Stimulated activated CD8-positive, alpha-beta memory T cell treated with anti-CD3 and anti-CD28 coated beads, Interleukin-12 subunit alpha, Interleukin-12 subunit beta, amount 100 ng/mL, for 24 hours (primary cell): ENCODE results near the gene NTNG2.

Experiments used
- DNase-seq: peaks from one replicate; pipeline ENCODE4 v3.0.0-alpha.2; 2020; ENCODE audit errors: extremely low read depth

Gene NTNG2

DNA sequence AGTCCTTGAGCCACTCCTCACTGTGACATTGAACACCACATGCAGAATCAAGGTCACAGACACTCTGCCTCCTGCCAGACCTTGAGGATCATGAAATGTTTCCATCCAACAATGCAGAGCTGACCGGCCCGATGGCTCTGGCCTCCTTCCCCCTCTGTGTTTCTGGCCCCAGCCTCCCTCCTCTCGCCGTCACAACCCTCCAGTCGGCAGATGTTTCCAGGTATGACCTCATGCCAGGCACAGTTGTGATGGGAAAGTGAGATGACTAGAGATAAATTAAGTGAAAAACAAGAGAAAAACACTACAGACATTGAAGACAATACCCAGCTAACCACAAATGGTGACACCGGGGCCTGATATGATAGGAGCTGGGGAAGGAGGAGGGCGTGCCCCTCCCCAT lies 9.8 kb downstream of the NTNG2 start:
- no peak for DNase-seq

DNA sequence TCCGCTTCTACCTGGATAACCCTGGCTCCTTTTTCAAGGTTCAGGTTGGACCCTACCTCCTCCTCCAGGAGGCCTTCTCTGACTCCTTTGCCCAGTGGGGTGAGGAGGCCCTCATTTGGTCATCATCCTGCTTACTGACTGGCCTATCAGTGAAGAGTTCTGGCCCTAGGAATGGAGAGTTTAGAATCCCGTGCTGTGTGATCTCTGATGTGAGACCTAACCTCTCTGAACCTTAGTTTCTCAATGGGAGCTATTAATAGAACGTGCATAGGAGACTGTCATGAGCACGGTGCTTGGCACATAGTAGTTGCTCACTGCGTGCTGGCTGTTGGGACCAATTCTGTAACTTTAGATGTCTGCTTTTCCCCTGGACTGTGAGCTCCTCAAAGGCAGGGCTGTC lies 10.3 kb downstream of the NTNG2 start:
- no peak for DNase-seq

DNA sequence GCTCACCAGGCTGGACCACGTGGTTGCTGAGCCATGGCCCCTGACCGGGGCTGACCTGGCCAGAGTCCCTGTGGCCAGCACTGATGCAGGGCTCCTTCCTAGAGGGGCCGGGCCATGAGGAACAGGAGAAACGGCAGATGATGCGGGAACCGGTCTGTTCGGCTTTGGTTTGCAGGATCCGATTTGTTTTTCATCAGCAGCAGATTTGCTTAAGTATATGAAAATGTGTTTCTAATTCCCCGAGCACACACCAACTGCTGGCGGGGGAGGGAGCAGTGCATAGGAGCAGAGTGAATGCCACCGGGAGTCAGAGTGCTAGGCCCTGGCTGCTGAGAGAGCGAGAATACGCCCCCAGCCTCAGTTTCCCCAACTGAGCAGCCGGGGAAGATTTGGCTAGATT lies 13.6 kb downstream of the NTNG2 start:
- DNase-seq, result no peak

DNA sequence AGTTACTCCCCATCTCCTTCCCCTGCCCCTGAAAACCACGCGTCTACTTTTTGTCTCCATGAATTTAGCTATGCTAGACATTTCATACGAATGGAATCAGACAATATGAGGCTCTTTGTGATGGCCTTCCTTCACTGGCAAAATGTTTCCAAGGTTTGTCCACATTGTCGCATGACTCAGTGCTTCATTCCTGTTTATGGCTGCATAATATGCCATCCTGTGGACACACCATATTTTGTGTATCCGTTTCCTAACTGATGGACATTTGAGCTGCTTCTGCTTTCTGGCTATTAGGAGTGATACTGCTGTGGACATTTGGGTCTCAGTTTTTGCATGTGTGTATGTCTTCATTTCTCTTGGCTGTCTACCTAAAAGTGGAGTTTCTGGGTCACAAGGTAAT lies 14.5 kb downstream of the NTNG2 start:
- DNase-seq, result no peak

DNA sequence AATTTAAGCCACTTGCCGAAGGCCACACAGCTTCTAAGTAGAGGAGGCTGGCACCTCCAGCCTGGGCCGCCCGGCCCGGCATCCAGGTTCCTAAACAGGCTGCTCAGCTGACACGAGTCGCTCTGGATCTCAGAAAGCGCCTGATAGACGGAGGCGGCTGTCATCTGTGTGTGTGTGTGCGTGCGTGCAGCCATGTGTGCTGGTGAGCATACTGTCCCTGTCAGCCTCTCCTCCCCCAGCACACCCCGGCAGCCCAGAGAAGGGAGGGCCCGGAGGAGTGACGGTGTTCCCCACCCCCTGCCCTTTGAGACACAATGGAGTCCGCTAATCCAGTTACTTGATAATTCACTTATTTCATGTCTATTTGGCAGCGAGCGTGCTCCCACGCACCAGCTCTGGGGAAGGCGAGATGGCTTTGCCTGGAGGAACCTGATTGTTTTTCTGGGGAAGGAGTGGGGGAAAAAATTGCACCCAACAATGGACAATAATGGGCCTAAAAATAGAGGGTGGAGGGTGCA lies 20.0 kb downstream of the NTNG2 start:
- no peak for DNase-seq

DNA sequence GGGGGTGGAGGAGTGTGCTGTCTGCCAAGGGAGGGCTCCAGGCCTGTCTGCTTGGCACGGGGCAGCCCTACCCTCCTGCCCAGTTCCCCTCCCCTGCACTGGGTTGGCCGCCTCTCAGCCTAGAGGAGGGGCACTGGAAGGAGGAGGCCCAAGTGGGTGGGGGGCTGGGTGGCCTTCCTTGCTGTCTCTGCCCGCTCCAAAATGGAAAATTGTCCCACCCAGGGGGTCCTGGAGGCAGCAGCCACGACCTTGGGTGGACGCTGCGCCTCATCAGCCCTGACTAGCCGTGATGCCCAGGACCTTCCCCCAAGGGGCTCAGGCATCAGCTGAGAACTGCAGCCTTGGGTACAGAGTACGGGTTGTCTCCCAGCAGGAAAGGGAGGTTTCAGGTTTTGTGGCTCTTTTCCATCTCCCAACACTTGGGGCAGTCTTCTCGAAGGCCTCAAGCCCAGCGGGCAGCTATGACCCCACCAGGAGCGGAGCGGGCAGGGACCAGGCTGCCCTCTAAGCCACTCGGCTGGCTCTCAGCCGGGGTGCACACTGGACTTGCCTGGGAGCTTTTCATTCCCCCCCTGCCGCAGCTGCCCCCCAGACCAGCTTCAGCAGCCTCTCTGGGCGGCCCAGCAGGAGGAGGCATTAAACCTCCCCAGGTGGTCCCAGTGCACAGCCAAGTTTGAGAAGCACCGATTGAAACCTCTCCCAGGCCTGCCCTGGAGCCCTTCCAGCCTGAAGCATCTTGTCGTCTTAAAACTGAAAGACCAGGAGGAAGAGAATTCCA lies 20.6 kb downstream of the NTNG2 start:
- DNase-seq, result no peak

DNA sequence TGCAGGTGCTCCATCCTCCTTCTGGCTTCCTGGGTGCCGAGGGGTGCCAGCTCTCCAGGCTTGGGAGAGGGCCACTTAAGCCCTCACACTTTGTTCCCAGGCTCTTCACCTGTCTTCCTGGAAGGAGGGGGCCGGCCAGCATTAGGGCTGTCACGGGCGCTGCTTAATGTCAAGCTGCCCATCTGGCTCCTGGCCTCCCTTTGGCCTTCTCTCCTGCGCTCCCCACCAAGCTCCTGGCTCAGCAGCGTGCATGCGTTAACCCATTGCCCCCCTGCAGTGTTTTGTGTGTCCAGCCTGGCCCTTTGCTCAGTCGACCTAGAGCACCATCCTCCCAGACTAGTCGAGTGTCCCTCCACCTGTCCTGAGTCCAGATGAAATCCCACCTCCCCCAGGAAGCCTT lies 21.3 kb downstream of the NTNG2 start:
- DNase-seq, result no peak

DNA sequence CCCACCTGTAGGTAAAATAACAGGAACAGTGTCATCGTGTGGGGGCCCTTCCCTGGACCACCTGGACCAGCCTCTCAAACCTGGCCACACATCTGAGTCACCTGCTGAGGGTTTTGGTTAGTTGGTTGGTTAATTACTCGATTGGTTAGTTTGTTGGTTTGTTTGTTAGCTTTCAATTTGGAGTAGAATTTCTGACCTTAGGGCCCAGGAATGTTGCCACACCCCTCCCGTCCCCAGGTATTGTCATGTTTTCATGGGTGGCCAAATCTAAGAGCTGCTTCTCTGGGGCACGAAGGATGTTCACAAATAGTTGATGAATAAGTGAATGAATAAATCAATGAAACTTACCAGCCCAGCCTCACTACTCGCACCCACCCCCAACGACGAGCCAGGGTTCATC lies 21.9 kb downstream of the NTNG2 start:
- DNase-seq, result no peak

DNA sequence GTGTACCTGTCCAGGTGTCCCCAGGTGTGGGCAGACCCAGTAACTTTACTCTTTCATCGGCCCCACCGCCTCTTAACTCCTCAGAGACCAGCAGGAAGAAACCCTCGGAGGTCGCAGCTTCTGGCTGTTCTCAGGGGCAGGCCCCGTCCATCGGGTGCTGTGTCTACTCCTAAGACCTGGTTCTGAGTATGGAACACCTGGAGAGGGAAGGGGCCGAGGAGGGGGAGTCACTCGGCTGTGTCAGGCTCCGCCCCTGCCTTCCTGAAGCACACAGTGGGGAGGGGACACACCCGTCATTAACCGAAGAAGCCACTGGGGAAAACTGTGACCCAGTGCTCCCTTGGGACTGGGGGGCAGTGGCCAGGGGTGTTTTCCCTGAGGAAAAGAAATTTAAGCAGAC lies 22.3 kb downstream of the NTNG2 start:
- no peak for DNase-seq

DNA sequence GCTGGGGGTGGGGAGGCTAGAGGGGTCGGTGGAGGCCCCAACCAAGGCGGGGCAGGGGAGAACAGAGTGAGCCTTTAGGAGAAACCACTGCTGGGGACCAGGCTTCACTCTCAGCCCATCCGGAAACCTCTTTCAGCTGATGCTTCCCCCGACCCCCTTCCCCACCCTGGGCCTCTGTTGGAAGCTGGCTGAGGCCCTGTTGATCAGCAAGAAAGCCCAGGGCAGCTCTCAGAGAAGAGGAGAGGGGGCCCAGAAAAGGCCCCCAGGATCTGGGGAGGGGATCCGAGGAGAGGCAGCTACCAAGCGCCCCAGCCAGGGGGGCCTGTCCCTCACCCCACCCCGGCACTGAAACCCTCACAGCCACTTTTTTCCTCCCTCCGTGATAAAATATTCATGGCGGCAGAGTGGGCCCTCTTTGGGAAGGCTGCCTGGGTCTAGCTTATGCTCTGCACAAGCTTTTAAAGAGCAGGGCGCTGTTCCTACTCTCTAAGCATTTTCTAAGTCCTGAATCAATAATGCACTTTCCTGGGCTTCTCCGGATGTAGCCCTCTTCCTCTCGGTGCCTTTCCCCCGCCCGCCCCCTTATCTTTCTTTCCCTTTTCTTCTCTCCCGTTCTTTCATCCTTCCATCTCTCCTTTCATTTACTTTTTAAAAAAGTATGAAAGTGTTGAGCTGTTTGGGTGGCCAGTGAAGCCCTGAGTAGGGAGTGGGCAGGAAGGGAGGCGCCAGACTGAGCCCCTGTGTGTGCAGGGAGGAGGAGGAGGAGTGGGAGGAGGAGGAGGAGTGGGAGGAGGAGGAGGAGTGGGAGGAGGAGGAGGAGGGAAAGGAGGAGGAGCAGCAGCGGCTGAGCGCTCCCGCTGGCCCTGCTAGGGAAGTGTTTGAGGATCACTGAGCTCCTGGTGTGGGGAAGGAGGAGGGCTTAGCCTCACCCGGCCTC lies 23.5 kb downstream of the NTNG2 start:
- DNase-seq, result no peak

DNA sequence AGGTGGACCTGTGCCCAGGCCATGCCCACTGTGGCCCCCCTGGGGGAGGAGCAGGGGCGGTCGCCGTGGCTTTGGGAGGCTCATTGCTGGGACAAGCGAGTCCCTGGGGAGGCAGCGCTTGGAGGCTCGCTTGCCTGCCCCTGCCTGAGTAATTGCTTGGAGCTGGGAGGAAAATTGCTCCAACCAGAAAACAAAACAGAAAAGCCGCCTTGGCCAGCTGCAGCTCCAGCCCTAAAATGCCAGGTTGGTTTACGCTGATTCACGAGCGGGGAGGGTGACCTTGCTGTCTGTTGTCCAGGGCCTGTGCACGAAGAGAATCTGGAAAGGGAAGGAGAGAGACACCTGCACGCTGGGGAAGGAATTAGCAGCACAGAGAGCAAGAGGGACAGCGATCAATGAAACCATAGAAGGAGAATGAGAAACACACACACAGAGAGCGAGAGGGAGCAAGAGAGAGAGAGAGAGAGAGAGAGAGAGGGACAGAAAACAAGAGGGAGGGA lies 25.3 kb downstream of the NTNG2 start:
- DNase-seq, result no peak

DNA sequence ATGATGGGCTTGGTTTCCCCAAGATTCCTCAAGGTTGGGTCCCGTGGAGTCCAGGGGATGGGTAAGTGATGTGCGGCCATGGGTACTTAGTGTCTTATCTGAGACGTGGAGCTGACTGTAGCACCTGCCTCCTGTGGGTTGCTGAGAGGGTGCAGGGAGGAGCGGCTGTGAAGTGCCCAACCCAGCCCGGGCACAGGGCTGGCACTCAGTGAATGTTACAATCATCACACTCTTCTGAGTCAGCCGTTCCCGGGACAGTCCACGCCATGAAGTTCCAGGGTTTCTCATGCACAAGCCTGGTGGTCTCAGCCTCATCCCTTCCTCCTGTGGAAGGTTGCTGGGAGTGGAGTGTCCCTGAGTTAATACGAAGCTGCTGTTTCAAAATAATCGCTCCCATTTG lies 29.1 kb downstream of the NTNG2 start:
- no peak for DNase-seq

DNA sequence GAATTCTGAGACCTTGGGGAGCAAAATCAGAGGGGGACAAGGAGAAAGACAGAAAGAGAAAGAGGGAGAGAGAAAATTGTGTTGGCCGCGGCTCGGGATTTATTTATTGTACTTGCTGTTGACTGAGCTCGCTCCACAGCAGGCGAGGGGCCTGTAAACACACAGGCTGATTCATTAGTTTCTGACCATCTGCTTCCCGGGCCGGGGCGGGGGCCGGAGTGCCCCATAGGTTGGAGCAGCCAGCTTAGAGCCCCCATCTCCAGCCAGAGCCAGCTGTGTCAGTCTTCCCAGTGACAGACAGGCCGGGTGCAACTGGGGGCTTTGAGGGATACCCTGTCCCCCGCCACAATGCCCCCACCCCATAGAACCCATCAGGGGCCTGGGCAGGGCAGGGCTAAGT lies 30.9 kb downstream of the NTNG2 start:
- DNase-seq, result no peak

DNA sequence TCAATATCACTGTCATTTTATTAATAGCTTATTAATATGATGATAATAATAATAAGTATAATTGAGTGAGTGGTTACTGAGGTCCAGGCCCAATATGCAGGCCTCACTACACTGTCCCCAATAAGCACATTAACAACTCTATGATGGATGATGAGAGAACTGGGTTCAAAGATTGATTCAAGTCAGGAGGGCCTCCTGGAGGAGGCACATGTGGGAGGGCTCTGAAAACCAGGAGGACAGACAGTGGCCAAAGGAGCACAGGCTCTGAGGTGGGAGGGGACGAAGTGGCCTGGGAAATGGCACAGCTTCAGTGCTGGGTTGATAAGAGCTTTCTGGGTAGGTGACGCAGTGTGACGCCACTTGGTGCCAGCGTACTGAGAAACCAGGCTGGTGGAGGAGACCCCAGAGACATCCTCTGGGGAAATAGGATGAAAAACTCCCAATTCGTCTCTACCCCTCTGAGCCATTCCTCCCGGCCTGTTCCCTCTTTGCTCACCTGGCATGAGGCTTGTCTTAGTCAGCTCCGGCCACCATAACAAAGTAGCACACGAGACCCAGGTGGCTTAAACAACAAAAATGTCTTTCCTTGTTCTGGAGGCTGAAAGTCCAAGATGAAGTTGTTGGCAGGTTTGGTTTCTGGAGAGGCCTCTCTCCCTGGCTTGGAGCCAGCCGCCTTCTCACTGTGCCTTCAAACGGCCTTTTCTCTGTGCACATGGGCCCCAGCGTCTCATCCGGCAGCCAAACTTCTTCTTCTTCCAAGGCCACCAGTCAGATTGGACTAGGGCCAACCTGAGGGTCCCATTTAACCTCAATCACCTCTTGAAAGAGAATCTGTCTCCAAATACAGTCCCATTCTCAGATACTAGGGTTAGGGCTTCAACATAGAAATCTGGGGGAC lies 31.6 kb downstream of the NTNG2 start:
- no peak for DNase-seq

DNA sequence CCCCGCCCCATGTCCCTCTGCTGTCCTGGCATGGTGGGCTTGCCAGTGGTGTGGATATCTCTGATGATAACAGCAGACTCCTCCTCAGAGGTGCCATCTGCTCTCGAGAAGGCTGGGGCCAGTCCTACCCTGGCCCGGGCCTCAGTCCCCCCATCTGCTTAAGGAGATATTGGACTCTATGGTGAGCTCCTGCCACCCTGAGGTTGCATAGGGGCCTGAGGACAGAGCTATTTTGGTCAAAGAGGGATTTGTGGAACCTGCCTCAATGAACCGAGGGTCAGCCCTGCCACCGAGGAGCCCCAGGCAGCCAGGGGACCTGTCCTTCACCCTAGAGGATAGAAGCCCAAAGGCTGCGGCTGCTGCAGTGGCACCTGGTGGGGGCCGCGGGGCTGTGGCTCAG lies 32.6 kb downstream of the NTNG2 start:
- DNase-seq, result no peak

DNA sequence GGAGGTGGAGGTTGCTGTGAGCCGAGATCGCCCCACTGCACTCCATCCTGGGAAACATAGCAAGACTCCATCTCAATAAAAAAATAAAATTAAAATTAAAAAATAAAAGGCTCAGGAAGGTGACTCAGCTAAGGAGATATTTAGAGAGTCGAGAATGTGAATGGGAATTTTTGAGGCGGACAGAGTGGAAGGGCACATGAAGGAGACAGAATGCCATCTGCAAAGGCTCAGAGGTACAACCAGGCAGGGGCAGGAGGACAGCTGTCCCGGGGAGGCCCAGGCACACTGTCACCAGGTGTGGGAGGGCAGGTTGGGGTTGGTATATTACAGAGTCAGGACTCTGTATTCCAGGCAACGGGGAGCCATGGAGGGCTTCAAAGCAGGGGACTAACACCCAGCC lies 35.5 kb downstream of the NTNG2 start:
- no peak for DNase-seq

DNA sequence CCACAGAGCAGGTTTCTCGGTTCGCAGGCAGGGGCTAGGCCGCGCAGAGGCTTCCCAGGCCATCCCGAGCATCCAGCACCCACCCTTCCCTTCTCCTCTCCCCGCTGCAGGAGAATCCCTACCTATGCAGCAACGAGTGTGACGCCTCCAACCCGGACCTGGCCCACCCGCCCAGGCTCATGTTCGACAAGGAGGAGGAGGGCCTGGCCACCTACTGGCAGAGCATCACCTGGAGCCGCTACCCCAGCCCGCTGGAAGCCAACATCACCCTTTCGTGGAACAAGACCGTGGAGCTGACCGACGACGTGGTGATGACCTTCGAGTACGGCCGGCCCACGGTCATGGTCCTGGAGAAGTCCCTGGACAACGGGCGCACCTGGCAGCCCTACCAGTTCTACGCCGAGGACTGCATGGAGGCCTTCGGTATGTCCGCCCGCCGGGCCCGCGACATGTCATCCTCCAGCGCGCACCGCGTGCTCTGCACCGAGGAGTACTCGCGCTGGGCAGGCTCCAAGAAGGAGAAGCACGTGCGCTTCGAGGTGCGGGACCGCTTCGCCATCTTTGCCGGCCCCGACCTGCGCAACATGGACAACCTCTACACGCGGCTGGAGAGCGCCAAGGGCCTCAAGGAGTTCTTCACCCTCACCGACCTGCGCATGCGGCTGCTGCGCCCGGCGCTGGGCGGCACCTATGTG lies 36.1 kb downstream of the NTNG2 start:
- no peak for DNase-seq

DNA sequence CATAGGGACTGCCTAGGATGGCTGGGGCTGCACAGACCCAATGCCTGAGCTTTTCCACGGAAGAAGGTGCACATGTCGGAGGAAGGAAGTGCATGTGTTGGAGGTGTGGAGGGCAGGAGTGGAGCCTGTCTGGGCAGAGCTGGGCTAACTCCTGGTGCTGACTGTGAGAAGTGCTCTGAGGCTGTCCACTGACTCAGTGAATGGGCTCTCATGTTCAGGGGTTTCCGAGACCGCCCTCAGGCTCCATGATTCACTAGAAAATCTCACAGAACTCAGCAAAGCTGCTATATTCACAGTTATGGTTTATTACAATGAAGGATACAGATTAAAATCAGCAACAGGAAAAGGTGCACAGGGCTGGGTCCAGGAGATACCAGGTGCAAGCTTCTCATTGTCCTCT lies 37.2 kb downstream of the NTNG2 start:
- DNase-seq, result no peak

DNA sequence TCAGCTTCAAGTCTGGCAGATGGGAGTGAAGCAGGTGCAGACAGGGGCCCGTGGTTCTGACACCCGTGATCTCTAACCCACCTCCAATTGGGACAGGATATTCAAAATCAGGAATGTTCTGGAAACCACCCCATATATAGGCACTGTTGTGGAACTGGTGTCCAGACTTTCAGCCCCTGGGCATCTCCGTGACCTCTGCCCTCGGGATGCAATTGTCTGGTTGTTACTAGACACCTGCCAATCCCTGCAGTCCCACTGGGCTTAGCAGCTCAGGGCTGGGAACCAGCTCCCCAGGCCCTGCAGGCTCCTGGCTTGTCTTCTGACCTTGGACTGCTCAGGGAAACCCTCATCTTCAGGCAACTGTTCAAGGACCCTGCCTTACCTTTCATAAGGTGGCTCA lies 38.8 kb downstream of the NTNG2 start:
- DNase-seq, result no peak

DNA sequence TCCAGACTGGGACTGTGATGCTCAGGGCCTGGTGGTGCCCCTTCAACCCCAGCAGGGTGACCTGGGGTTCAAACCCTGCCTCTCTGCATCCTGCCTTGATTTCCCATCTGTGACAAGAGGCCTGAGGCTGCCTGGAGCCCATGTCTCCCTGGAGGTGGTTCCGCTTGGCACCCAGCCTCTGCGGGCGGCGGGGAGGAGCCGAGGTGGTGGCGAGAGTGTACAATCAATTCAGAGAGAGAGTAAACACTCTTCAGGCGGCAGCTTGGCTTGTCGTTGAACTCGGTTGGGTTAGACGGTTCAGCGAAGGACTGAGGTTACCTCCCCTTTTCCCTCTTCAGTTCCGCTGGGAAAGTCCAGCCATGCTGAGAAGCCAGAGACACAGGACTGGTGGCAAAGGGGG lies 39.3 kb downstream of the NTNG2 start:
- DNase-seq, result no peak
